Medulla oblongata (tissue), 1 donor: Measurements from ENCODE around the gene ACVR1.
"Not testable (repeated sequence)": the region's sequence is repeated elsewhere in the genome, so short reads cannot be mapped to it uniquely, and the experiment has no call there.

Source experiments
- DNase-seq: peaks from one replicate; pipeline ENCODE4 v3.0.0-alpha.2; 2015; ENCODE audit errors: extremely low spot score

ACVR1 gene

DNA sequence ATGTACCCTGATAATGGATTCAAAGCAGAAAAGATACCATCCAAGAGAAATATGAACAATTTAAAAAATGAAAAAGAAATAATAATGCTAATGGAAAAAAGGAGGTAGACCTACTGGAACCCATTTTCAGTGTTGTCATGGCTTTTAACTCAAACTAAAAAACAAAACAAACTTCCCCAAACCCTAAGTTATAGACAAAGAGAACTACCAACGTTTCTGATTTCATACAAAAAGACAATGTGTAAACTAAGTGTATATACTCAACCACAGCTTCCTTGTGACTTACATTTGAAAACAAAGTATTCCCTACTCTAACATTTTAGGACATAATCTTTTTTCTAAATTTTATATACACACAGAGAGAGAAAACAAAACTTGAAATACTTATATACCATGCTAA is 45.9 kb downstream of the ACVR1 start:
- DNase-seq, result no peak

DNA sequence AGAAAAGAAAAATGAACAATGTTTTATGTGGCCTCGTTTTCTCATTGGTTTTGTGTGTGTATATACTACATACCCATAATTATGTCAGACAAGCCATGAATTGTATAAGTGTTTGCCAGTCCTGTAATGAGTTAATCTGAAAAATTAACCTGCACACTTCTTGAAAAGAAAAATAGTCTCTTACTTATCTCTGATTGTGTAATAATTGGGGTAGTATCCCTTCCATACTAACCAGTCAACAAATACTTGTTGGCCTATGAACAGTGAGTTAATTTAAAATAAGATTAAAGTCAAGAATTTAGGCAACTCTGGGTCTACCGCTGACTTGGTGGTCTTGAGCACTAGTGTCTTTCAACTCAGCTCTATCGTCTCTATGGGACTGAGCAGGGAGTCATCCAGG is 48.8 kb downstream of the ACVR1 start:
- DNase-seq, result no peak

DNA sequence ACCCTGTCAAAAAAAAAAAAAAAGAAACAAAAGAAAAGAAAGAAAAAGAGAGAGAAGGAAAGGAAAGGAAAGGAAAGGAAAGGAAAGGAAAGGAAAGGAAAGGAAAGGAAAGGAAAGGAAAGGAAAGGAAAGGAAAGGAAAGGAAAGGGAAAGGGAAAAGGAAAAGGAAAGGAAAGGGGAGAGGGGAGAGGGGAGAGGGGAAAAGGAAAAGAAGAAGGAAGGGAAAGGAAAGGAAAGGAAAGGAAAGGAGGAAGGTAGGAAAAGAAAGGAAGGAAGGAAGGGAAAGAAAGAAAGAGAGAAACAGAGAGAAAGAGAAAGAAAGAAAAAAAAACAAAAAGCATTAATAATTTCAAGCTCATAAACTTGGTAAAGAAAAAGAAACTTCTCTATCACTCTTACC is 49.5 kb downstream of the ACVR1 start:
- DNase-seq, result not testable (repeated sequence)

- DNase-seq, result no peak
Observed at GRCh38 chr2:157825885-157826284, 50.2 kb downstream of the ACVR1 start.

- DNase-seq, result no peak
Observed at GRCh38 chr2:157822993-157823392, 53.1 kb downstream of the ACVR1 start.

- no peak for DNase-seq
Observed at GRCh38 chr2:157822533-157822932, 53.6 kb downstream of the ACVR1 start.

- DNase-seq, result no peak
Observed at GRCh38 chr2:157821519-157822131, 54.5 kb downstream of the ACVR1 start.

DNA sequence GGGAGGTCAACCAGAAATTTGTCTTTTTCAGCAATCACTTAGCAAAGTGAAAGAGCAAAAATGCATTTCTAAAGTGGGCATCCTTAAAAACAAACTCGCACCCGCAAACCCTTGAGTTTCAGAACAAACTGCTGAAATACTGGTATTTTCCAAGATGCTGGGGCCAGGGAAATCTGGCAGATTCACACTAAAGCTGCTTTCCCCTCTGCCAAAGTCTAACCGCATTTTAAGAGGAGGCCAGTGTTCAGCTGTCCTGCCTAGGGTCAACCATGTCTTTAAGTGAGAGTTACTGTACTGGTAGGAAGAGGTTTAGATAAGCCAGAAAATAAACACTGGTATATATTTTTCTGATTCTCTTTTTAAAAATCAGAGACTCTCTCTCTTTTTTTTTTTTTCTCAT is 55.9 kb downstream of the ACVR1 start:
- DNase-seq, result peak; percentile 51

GRCh38 chr2:157819761-157820160 is 56.4 kb downstream of the ACVR1 start:
- DNase-seq, result no peak

GRCh38 chr2:157818227-157818626 is 57.9 kb downstream of the ACVR1 start:
- DNase-seq, result no peak

- no peak for DNase-seq
Observed at GRCh38 chr2:157815421-157815820, 60.7 kb downstream of the ACVR1 start.

- DNase-seq, result no peak
Observed at GRCh38 chr2:157813467-157813866, 62.7 kb downstream of the ACVR1 start.

GRCh38 chr2:157810037-157810436 is 66.1 kb downstream of the ACVR1 start:
- no peak for DNase-seq

DNA sequence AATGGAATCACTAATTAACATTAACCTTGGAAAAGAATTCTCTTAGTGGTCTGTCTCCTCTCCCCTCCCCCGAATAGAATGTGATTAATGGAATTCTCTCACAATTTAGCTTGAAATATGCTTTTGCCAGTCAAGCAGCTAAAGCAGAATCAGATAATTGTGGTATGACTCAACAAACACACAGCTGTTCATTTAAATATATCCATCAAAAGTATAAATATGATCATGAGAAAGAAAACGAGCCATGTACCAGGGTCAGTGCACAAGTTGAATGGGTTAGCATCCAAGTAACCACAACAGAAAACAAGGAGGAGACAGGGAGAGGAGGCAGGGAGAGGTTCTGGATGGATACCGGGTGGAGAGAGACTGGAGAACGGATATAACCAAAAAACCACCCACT is 66.9 kb downstream of the ACVR1 start:
- DNase-seq, result no peak

DNA sequence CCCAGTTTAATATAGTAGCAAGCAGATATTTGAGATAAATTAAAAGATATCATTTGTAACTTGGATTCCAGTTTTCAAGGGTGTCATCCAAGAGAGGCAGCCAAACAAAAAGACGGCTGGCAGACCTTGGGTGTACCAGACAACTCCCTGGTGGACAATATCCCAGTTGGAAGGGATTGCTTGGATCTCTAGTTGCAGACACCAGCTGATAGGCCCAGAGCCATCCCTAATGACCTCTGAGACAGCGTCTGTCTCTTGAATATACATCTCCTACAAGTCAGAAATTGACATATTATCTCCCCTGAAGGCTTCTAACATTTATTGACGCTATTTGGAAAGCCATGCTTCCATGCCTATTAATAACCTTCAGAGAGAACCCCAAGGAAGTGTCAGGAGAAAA is 67.7 kb downstream of the ACVR1 start:
- DNase-seq, result no peak

DNA sequence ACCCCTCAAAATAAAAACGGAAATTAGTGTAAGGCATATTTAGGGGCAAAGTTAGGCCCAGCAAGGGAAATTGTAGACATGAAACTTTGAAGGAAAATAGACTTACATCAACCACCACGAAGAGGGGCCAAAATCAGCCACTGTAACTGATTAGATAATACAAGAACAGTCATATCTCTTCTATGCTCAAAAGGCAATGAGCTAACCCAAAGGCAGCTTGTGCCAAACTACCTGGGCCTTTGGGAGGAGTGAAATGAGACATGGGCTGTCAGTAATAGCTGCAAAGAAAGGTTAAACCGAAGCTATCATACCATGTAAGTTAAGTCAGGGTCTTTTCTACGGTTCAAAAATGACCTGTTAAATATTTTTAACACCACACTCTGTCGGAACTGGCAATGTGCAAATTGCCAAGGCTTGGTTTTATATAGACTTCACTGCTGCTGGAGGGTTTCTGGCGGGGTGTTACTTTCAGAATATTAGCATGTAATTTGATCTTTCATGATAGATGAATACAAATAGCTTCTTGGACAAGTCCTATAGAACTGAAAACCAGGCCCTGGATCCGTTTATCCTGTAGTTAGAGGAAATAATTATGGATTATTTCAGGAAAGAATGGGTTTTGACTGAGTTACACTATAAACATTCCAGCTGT is 69.6 kb downstream of the ACVR1 start:
- DNase-seq, result no peak

DNA sequence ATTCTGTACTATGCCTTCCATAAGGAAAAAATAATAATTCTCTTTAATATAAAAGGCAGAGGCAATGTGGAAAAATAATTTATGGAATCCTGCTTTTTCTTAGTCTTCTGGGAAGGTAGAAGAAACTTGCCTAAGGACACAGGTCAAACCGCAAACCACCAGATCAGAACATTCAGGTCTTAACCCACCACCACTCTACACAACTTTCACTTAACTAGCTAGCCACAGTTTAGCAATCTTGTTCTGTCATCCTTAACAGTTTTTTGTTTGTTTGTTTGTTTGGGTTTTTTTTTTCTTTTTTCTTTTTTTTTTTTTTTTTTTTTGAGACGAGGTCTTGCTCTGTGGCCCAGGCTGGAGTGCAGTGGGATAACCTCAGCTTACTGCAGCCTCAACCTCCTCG is 70.6 kb downstream of the ACVR1 start:
- no peak for DNase-seq

- DNase-seq, result no peak
Observed at GRCh38 chr2:157804355-157804754, 71.8 kb downstream of the ACVR1 start.

DNA sequence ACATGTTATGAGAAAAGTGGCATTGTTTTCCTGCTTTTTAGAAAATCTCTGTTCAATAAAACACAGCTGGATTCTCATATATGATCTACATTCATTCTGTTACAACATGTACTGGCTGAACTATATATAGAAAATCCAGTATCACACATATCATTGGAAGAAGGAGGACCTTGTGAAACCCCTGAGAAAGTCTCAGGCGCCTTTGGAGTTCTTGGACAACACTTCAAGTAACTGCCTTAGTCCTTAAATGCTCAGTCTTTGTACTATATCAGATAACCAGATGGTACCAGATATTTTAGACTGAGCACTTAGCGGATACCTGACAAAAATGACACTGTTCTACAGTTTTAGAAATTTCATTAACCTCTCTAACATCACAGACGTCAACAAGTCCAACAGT is 72.2 kb downstream of the ACVR1 start:
- no peak for DNase-seq

DNA sequence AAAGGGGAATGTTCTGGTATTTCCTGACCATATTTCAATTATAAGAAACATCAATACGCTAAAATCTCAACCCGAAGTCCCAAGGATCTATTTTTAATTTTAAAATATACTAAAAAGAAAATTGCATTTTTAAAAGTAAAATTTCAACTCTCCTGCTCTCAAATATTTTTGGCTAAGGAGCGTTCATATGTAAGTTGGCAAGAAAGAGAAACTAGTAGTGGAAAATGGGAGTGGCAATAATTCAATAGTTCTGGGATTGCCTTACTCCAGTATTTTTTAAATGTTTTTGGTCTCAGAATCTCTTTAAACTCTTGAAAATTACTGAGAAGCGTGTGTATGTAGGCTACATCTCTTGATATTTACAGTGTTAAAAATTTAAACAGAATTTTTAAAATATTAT is 72.7 kb downstream of the ACVR1 start:
- no peak for DNase-seq

DNA sequence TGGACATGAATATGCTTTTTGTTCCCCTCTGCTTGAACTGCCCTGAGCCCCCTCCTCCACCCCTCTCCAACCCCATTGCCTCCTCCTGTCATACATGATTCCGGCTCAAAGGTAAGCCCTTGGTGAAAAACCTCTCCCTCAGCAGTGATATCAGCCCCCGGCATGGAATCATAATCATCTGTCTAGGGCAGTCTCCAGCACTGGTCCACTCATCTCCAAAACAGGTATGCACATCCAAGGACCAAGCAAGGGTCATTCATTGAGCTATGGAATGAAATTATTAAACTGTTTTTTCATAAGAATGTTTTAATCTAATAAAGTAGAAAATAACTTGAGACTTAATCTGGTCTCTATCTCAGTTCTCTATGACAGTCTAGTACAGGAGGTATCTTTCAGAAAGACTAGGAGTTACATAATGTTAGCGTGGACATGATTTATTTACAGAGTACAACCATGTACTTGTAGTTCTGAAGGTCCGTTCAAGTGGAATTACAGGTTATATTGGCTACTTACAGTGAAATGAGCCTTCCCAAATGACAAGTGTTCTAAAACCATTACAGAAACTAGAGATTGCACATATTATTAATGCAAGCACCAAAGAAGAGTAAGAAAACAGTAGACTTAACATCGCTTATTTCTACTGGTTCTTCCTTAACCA is 75.2 kb downstream of the ACVR1 start:
- no peak for DNase-seq

DNA sequence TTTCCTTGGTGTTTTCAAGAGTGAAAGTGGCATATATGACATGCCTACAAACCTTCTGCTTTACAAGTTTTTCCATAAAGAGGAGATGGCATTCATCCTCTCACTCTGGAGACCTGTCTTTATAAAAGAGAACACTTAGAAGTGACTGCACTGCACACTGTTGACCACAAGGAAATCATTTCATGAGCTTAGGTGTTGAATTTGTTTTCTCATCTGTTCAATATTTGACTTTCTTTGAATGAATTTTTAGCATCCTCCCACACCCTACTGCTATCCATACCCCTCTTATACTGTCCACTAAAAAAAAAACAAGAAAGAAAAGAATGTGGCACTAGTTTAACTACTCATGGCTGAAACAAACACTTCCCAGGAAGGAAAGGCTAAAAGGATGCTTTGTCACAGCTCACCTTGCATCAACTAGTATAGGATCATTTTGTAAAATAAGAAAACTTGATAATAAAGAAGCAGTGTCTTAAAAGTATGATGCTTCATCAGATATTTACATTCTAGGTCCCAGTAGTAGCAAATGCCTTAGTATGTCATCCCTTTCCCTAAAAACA is 83.0 kb downstream of the ACVR1 start:
- DNase-seq, result no peak
